Measurements from ENCODE around the gene MALT1. TPM values are rescaled to one million over a fixed set of nuclear protein-coding genes. Genes with fewer than 3 reads are reported as not detected.
"Not testable (repeated sequence)": the region's sequence is repeated elsewhere in the genome, so short reads cannot be mapped to it uniquely, and the experiment has no call there.

Gene MALT1
- total RNA-seq, 1 donor from 2014 or later = 251 TPM

DNA sequence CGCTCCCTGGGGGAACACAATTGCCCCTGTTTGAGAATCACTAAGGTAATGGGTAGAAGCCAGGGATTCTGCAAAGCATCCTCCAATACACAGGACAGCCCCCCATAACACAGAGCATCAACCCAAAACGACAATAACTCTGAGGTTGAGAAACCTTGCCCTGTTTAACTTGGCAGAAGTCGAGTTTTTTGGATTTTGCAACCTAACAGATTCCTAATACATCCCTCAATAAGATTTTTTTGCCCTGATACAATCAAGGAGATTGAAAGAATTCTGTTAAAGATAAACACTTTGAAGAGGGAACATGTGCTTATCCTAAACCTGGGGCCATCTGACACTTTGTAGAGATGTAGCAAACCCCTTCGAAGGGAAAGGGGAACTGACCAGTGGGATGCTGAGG lies 100.9 kb downstream of the MALT1 start:
- DNase-seq (ENCODE audit: low read depth) = no peak

DNA sequence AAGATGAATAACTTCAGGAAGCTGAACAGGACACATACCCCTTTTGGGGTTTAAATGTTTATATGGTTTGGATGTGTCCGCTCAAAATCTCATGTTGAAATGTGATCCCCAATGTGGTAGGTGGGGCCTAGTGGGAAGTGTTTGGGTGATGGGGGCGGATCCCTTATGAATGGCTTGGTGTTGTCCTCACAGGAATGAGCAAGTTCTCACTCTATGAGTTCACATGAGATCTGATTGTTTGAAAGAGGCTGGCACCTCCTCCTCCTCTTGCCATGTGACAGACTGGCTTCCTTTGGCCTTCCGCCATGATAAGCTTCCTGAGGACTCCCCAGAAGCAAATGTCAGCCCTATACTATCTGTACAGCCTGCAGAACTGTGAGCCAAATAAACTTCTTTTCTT lies 104.8 kb downstream of the MALT1 start:
- DNase-seq (ENCODE audit: low read depth) = no peak

GRCh38 chr18:58776541-58776940 lies 105.3 kb downstream of the MALT1 start:
- not testable (repeated sequence) for DNase-seq (ENCODE audit: low read depth)

DNA sequence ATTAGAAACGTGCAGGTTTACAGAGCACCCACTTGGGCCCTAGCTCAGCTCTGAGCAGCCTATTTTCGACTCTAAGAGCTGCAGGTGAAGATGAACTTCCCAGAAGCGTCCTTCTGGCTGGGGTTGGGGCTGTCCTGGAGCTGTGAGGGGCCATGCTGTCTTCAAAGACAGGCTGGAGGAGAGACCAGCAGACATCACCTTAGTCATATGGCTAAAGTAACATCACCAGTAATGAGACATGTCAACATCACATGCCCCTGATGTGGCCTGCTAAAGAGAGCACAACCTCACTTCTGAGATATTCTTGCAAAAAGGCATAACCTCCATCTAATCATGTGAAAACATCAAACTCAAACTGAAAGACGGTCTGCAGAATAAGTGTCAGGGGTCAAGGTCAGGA lies 106.2 kb downstream of the MALT1 start:
- no peak for DNase-seq (ENCODE audit: low read depth)

DNA sequence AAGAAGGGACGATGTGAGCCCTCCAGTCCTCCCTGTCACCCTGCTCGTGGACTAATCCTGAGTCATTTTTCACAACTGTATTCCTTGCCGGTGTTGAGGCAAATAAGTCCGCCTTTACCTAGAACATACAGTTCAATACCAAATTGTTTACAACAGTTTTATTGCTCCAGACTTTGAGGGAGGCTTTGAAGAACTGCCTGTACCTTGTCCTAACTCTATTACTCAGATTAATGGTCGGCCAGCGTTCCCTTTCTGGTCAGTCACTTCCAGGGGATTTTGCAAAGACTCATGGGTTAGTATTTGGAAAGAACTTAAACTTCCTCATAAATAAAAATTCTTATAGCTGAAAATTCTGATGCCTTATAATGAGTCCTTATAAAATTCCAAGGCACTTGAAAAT lies 108.3 kb downstream of the MALT1 start:
- DNase-seq (ENCODE audit: low read depth) = no peak

DNA sequence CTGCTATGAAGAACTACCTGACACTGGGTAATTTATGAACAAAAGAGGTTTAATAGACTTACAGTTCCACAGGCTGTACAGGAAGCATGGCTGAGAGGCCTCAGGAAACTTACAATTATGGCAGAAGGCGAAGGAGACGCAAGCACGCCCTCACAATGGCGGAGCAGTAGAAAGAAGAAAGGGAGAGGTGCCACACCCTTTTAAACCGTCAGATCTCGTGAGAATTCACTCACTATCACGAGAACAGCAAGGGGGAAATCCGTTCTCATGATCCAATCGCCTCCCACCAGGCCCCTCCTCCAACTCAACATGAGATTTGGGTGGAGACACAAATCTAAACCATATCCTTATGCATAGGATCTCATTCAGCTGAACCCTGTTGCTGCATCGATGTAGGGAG lies 108.8 kb downstream of the MALT1 start:
- DNase-seq (ENCODE audit: low read depth) = no peak

- DNase-seq (ENCODE audit: low read depth) = peak; percentile 66
These were observed 110.4 kb downstream of the MALT1 start for GRCh38 chr18:58781627-58782194.

DNA sequence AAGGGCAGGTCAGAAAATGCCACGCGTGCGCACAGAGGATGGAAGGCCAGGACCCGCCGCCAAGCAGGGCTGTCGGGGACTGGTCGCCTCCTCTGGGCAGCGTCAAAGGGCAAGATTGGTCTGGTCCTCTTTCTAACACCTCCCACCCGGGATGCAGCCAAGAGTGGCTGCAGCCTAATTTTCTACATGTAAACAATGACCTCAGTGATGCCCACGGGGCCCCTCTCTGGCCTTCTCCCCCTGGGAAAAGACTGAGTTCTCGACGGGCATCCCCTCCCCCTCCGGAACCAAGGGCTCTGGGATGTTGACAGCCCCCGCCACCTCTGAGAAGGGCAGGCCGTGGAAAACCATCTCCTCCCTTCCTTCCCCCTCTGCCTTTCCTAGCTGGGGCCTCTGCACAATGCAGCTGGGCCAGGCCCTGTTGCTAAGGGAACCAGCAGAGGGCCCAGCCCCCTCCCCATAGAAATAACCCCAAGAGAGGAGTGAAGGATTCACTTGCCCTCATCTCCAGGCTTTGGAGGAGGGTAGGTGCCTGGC lies 113.4 kb downstream of the MALT1 start:
- DNase-seq (ENCODE audit: low read depth) = no peak

DNA sequence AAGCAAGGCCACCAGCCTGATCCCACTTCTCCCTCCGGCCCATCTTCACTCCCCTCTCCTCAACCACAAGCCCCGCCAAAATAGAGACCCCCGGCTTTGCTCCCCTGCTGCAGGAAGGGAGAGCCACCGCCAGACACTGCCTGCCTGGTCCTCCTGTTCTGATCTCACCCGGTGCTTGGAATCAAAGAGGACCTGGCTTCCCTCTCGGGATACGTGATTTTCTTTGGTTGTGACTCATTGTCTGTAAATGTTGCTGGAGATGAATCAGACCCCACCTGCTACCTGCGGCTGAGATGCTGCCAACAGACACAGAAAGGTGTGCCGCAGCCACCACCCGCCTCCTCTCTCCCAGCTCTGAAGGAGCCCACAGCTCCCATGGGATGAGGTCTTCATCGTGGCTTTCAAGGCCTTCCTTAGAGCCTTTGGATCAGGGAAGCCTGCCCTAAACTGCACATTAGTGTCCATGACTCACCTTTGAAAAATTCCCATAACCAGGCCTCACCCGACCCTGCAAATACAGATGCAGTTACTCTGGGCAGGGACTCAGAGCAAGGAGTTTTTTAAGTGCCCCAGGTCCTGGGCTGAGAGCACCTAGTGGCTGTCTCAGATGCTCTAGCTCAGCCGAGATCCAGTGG lies 114.0 kb downstream of the MALT1 start:
- peak; percentile 90 for DNase-seq (ENCODE audit: low read depth)

GRCh38 chr18:58785870-58786269 lies 114.6 kb downstream of the MALT1 start:
- no peak for DNase-seq (ENCODE audit: low read depth)

- DNase-seq (ENCODE audit: low read depth) = no peak
These were observed 116.4 kb downstream of the MALT1 start for GRCh38 chr18:58787536-58788149.

DNA sequence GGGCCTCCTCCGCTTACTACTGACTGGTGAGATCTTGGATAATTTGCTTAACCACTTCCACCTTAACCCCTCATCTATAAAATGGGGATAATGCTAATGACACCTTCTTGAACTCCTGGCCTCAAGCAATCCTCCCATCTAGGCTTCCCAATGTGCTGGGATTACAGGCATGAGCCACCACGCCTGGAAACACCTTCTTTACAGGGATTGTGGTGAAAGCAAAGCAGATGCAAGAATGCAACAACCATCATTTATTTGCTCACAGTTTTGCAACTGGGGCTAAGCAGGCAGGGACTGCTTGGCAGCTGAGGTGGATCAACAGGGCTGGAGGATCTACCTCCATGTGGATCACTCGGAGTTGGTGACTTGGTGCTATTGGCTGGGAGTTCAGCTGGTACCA lies 117.2 kb downstream of the MALT1 start:
- DNase-seq (ENCODE audit: low read depth) = peak; percentile 30

- peak; percentile 22 for DNase-seq (ENCODE audit: low read depth)
These were observed 118.0 kb downstream of the MALT1 start for GRCh38 chr18:58788971-58789875.

- no peak for DNase-seq (ENCODE audit: low read depth)
These were observed 118.6 kb downstream of the MALT1 start for GRCh38 chr18:58789876-58790240.

DNA sequence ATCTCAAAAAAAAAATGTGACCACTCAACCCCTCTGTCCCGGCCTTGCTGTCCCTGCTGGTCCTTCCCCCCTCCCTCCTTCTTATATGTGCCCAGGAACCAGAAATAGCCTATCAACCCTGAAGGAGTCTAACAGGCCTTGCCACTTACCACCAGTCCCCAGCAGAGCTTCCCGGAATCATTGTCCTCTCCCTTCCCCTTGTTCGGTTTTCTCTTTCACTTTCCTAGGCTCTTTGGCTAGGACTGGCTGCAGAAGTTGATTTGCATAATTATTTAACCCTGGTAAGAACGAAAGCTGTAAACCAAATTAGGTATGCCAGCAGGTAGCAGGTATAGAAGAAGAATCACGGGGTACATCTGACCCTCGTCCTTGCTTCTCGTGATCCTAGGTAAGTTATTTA lies 120.8 kb downstream of the MALT1 start:
- no peak for DNase-seq (ENCODE audit: low read depth)

GRCh38 chr18:58793361-58793760 lies 122.1 kb downstream of the MALT1 start:
- DNase-seq (ENCODE audit: low read depth) = peak; percentile 85

DNA sequence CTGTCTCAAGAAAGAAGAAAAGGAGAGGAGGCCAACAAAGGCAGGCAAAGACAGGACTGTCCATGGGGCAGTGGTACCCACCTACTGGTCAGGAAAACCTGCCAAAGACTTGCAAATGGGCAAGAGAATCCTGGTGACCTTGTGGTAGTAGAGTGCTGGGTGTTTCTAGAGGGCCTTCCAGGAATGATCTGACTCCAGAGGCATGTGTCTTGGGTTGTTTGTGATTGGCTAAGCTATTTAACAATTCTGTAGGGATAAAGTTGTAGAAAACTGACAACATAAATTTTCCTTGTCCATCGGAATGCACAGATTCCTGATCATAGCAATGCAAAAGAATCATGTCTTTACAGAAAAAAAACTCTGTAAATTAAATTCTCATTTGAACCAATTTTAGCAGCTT lies 125.0 kb downstream of the MALT1 start:
- no peak for DNase-seq (ENCODE audit: low read depth)

DNA sequence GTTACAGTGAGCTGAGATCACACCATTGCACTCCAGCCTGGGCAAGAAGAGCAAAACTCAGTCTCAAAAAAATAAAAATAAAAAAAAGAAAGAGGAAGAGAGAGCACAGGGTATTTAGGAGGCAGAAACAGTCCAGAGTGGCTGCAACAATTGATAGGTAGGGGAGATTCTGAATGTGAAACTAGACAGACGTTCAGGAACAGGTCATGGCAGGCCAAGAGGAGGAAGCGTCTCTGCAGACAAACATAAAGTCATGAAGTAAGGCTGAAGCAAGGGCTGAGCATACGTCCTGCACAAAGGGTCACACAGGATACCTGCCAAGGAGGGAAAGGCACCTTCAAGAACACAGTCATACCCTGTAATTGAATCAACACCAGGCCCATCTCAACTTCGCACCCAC lies 129.3 kb downstream of the MALT1 start:
- DNase-seq (ENCODE audit: low read depth) = no peak

- no peak for DNase-seq (ENCODE audit: low read depth)
These were observed 131.7 kb downstream of the MALT1 start for GRCh38 chr18:58802959-58803358.

DNA sequence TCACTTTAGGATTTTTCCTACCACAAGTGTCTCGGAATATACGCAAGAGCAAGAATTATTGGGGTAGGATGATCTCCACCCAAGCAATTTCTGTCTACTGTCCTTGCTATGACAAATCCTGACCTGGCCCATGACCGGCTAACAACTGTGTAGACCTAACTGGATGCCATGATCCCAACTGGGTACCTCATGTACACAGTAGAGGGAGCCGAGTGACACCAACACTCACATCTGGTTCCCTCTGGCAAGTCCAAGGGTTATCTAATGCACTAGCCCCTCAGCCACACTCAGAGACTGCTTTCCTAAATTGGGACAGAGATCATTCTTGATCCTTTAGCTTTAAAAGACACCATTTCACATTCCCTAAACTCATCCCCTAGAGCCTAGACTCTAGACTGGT lies 132.7 kb downstream of the MALT1 start:
- DNase-seq (ENCODE audit: low read depth) = no peak

Measured in renal cortical epithelial cell (primary cell).